ENCODE measurements around the gene SLC28A2.
A peak's percentile ranks its signal among the peaks of the same experiment; 100 is the strongest.
"Not testable (repeated sequence)": the region's sequence is repeated elsewhere in the genome, so short reads cannot be mapped to it uniquely, and the experiment has no call there.

The SLC28A2 gene

GRCh38 chr15:45234562-45235235 is 17.3 kb upstream of the SLC28A2 start:
- no peak for DNase-seq (ENCODE audit: low read depth in 1 of 2, low spot score in 1 of 2)
- TF ChIP-seq JUND (IDR thresholded peaks at IDR 0.05; ENCODE audit: low read depth) = no peak
- in situ Hi-C loops (cut with HindIII; ENCODE audit: low pct_unique_long_range_greater_than_20kb, low sequenced_read_pairs) = no loop called here

- DNase-seq (ENCODE audit: low read depth in 1 of 2, low spot score in 1 of 2) = peak in 1 of 2 experiments; percentile 73
- in situ Hi-C loops (cut with HindIII; ENCODE audit: low pct_unique_long_range_greater_than_20kb, low sequenced_read_pairs) = not testable (repeated sequence)
Observed at GRCh38 chr15:45236806-45237205, 15.2 kb upstream of the SLC28A2 start.

GRCh38 chr15:45242289-45242688 is 9.7 kb upstream of the SLC28A2 start:
- TF ChIP-seq JUND (IDR thresholded peaks at IDR 0.05; ENCODE audit: low read depth) = no peak

GRCh38 chr15:45249125-45249780 is 2.8 kb upstream of the SLC28A2 start:
- no peak for DNase-seq (ENCODE audit: low read depth in 1 of 2, low spot score in 1 of 2)
- TF ChIP-seq JUND (IDR thresholded peaks at IDR 0.05; ENCODE audit: low read depth) = no peak
- in situ Hi-C loops (cut with HindIII; ENCODE audit: low pct_unique_long_range_greater_than_20kb, low sequenced_read_pairs) = no loop called here

More at GRCh38 chr15:45242289-45242688, 9.7 kb upstream of the SLC28A2 start:
- DNase-seq (ENCODE audit: low read depth in 1 of 2, low spot score in 1 of 2) = peak in 1 of 2 experiments; percentile 29
- in situ Hi-C loops (cut with HindIII; ENCODE audit: low pct_unique_long_range_greater_than_20kb, low sequenced_read_pairs) = no loop called here

- no peak for DNase-seq (ENCODE audit: low read depth in 1 of 2, low spot score in 1 of 2)
- no peak for TF ChIP-seq JUND (IDR thresholded peaks at IDR 0.05; ENCODE audit: low read depth)
- in situ Hi-C loops (cut with HindIII; ENCODE audit: low pct_unique_long_range_greater_than_20kb, low sequenced_read_pairs) = no loop called here
Observed at GRCh38 chr15:45253330-45253729, 1.3 kb downstream of the SLC28A2 start.

GRCh38 chr15:45254405-45254804 is 2.4 kb downstream of the SLC28A2 start:
- in situ Hi-C loops (cut with HindIII; ENCODE audit: low pct_unique_long_range_greater_than_20kb, low sequenced_read_pairs) = no loop called here
- TF ChIP-seq JUND (IDR thresholded peaks at IDR 0.05; ENCODE audit: low read depth) = no peak
- DNase-seq (ENCODE audit: low read depth in 1 of 2, low spot score in 1 of 2) = no peak

GRCh38 chr15:45254824-45255223 is 2.8 kb downstream of the SLC28A2 start:
- DNase-seq (ENCODE audit: low read depth in 1 of 2, low spot score in 1 of 2); in situ Hi-C loops (cut with HindIII; ENCODE audit: low pct_unique_long_range_greater_than_20kb, low sequenced_read_pairs): not testable (repeated sequence)

GRCh38 chr15:45259796-45260195 is 7.8 kb downstream of the SLC28A2 start:
- in situ Hi-C loops (cut with HindIII; ENCODE audit: low pct_unique_long_range_greater_than_20kb, low sequenced_read_pairs) = no loop called here
- no peak for DNase-seq (ENCODE audit: low read depth in 1 of 2, low spot score in 1 of 2)
- TF ChIP-seq JUND (IDR thresholded peaks at IDR 0.05; ENCODE audit: low read depth) = no peak

GRCh38 chr15:45262906-45263461 is 10.9 kb downstream of the SLC28A2 start:
- TF ChIP-seq JUND (IDR thresholded peaks at IDR 0.05; ENCODE audit: low read depth) = no peak
- DNase-seq (ENCODE audit: low read depth in 1 of 2, low spot score in 1 of 2) = no peak
- in situ Hi-C loops (cut with HindIII; ENCODE audit: low pct_unique_long_range_greater_than_20kb, low sequenced_read_pairs) = no loop called here

GRCh38 chr15:45263854-45264253 is 11.8 kb downstream of the SLC28A2 start:
- no peak for DNase-seq (ENCODE audit: low read depth in 1 of 2, low spot score in 1 of 2)
- in situ Hi-C loops (cut with HindIII; ENCODE audit: low pct_unique_long_range_greater_than_20kb, low sequenced_read_pairs) = no loop called here
- no peak for TF ChIP-seq JUND (IDR thresholded peaks at IDR 0.05; ENCODE audit: low read depth)

- no peak for TF ChIP-seq JUND (IDR thresholded peaks at IDR 0.05; ENCODE audit: low read depth)
- in situ Hi-C loops (cut with HindIII; ENCODE audit: low pct_unique_long_range_greater_than_20kb, low sequenced_read_pairs) = no loop called here
- DNase-seq (ENCODE audit: low read depth in 1 of 2, low spot score in 1 of 2) = no peak
Observed at GRCh38 chr15:45265506-45265905, 13.5 kb downstream of the SLC28A2 start.

- TF ChIP-seq JUND (IDR thresholded peaks at IDR 0.05; ENCODE audit: low read depth) = no peak
- peak in 1 of 2 experiments; percentile 68 for DNase-seq (ENCODE audit: low read depth in 1 of 2, low spot score in 1 of 2)
- in situ Hi-C loops (cut with HindIII; ENCODE audit: low pct_unique_long_range_greater_than_20kb, low sequenced_read_pairs) = no loop called here
Observed at GRCh38 chr15:45268135-45268534, 16.1 kb downstream of the SLC28A2 start.

- TF ChIP-seq JUND (IDR thresholded peaks at IDR 0.05; ENCODE audit: low read depth) = no peak
- DNase-seq (ENCODE audit: low read depth in 1 of 2, low spot score in 1 of 2) = no peak
- in situ Hi-C loops (cut with HindIII; ENCODE audit: low pct_unique_long_range_greater_than_20kb, low sequenced_read_pairs) = no loop called here
Observed at GRCh38 chr15:45274636-45275380, 22.8 kb downstream of the SLC28A2 start.

All from T47D (cell line).